ENCODE data around the gene CRACDL.

- TF ChIP-seq POLR2AphosphoS5 (IDR thresholded peaks at IDR 0.05; ENCODE audit: low read depth, low read length) (no peak), SIN3A (IDR thresholded peaks at IDR 0.05; ENCODE audit: borderline replicate concordance, insufficient read depth, low read length) (no peak), TAF1 (IDR thresholded peaks at IDR 0.05; ENCODE audit: borderline replicate concordance, insufficient read depth, low read length) (no peak), FOXP2 (optimal IDR thresholded peaks at IDR 0.05; ENCODE audit: borderline replicate concordance, extremely low read depth, extremely low read length, insufficient read depth) (no peak)
- TF ChIP-seq, protein P1, sequence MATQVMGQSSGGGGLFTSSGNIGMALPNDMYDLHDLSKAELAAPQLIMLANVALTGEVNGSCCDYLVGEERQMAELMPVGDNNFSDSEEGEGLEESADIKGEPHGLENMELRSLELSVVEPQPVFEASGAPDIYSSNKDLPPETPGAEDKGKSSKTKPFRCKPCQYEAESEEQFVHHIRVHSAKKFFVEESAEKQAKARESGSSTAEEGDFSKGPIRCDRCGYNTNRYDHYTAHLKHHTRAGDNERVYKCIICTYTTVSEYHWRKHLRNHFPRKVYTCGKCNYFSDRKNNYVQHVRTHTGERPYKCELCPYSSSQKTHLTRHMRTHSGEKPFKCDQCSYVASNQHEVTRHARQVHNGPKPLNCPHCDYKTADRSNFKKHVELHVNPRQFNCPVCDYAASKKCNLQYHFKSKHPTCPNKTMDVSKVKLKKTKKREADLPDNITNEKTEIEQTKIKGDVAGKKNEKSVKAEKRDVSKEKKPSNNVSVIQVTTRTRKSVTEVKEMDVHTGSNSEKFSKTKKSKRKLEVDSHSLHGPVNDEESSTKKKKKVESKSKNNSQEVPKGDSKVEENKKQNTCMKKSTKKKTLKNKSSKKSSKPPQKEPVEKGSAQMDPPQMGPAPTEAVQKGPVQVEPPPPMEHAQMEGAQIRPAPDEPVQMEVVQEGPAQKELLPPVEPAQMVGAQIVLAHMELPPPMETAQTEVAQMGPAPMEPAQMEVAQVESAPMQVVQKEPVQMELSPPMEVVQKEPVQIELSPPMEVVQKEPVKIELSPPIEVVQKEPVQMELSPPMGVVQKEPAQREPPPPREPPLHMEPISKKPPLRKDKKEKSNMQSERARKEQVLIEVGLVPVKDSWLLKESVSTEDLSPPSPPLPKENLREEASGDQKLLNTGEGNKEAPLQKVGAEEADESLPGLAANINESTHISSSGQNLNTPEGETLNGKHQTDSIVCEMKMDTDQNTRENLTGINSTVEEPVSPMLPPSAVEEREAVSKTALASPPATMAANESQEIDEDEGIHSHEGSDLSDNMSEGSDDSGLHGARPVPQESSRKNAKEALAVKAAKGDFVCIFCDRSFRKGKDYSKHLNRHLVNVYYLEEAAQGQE (IDR thresholded peaks at IDR 0.05; ENCODE audit: insufficient read depth in 1 of 2, low read depth in 2 of 2, low read length in 2 of 2): no peak
Measured at GRCh38 chr2:98757904-98758421, 178.1 kb downstream of the CRACDL start.
